GM18511 (cell line): ENCODE measurements around the gene TECPR2.
"Not testable (repeated sequence)": the region's sequence is repeated elsewhere in the genome, so short reads cannot be mapped to it uniquely, and the experiment has no call there.

Source experiments
- ATAC-seq: cut with Tn5 transposase; IDR thresholded peaks from one replicate; pipeline ENCODE4 v1.9.1; 2021; ENCODE audit warnings: mild to moderate bottlenecking, moderate library complexity; ENCODE audit not compliant: unreplicated experiment

The TECPR2 gene

GRCh38 chr14:102507081-102507856, 144.5 kb downstream of the TECPR2 start:
- ATAC-seq: no peak

- no peak for ATAC-seq
These were observed 145.1 kb downstream of the TECPR2 start for GRCh38 chr14:102507857-102508312.

- no peak for ATAC-seq
These were observed 145.7 kb downstream of the TECPR2 start for GRCh38 chr14:102508410-102508773.

- no peak for ATAC-seq
These were observed 146.3 kb downstream of the TECPR2 start for GRCh38 chr14:102508774-102509745.

- peak; percentile 82 for ATAC-seq
These were observed 147.2 kb downstream of the TECPR2 start, which contains the start of gene ANKRD9 for GRCh38 chr14:102509746-102510615. Gene ANKRD9 (minus strand): TSS chr14:102509776. CDS start chr14:102507889, 1,887 bp downstream.

- no peak for ATAC-seq
These were observed 148.1 kb downstream of the TECPR2 start for GRCh38 chr14:102510616-102511520.

GRCh38 chr14:102511538-102511937, 148.8 kb downstream of the TECPR2 start:
- ATAC-seq: no peak

- ATAC-seq: no peak
These were observed 150.1 kb downstream of the TECPR2 start for GRCh38 chr14:102512793-102513300.

GRCh38 chr14:102513899-102514772, 151.4 kb downstream of the TECPR2 start:
- ATAC-seq: no peak

GRCh38 chr14:102514987-102515733, 152.4 kb downstream of the TECPR2 start:
- no peak for ATAC-seq

- ATAC-seq: peak; percentile 67
These were observed 154.0 kb downstream of the TECPR2 start for GRCh38 chr14:102516531-102517391.

- ATAC-seq: no peak
These were observed 154.8 kb downstream of the TECPR2 start for GRCh38 chr14:102517392-102518062.

- no peak for ATAC-seq
These were observed 155.4 kb downstream of the TECPR2 start for GRCh38 chr14:102518063-102518648.

GRCh38 chr14:102519709-102520108, 157.0 kb downstream of the TECPR2 start:
- not testable (repeated sequence) for ATAC-seq

- no peak for ATAC-seq
These were observed 160.4 kb downstream of the TECPR2 start for GRCh38 chr14:102523200-102523568.
